Measurements from ENCODE around the gene KCNH4. TPM values are rescaled to one million over a fixed set of nuclear protein-coding genes. Genes with fewer than 3 reads are reported as not detected.

The KCNH4 gene
- polyA plus RNA-seq, 10 donors = 0.03 to 0.06 (median 0.05) TPM; not detected in 7

GRCh38 chr17:42118545-42118944, 62.4 kb downstream of the KCNH4 start:
- DNase-seq = no peak

GRCh38 chr17:42118126-42118510, 62.8 kb downstream of the KCNH4 start:
- DNase-seq = no peak

- no peak for DNase-seq
Measured at GRCh38 chr17:42117397-42118125, 63.4 kb downstream of the KCNH4 start.

GRCh38 chr17:42116705-42117396, 64.1 kb downstream of the KCNH4 start:
- DNase-seq = peak; percentile 70 to 89 (median 80)

- no peak for DNase-seq
Measured at GRCh38 chr17:42114118-42114517, 66.8 kb downstream of the KCNH4 start.

- no peak for DNase-seq
Measured at GRCh38 chr17:42113293-42114069, 67.5 kb downstream of the KCNH4 start.

- DNase-seq = peak; percentile 78 to 94 (median 88)
Measured at GRCh38 chr17:42112552-42113176, 68.3 kb downstream of the KCNH4 start, which contains the start of gene DHX58. TSS of gene DHX58 (minus strand) at chr17:42112714. CDS start at chr17:42111892, 822 bp downstream.

- peak in 1 of 3 donors; percentile 35 for DNase-seq
Measured at GRCh38 chr17:42111871-42112551, 68.9 kb downstream of the KCNH4 start.

GRCh38 chr17:42111265-42111636, 69.7 kb downstream of the KCNH4 start:
- DNase-seq = no peak

- no peak for DNase-seq
Measured at GRCh38 chr17:42110301-42111264, 70.4 kb downstream of the KCNH4 start.

- DNase-seq = no peak
Measured at GRCh38 chr17:42109086-42109485, 71.9 kb downstream of the KCNH4 start.

- DNase-seq = peak; percentile 29 to 62 (median 51)
Measured at GRCh38 chr17:42107597-42108576, 73.1 kb downstream of the KCNH4 start.

- no peak for DNase-seq
Measured at GRCh38 chr17:42107124-42107523, 73.8 kb downstream of the KCNH4 start.

Other genes starting within 250 kb of the KCNH4 start
- 10 to 100 TPM; 34.3 to 62.8 (median 41.1) TPM for gene CNP, start 214.3 kb downstream of the KCNH4 start, polyA plus RNA-seq (ENCODE audit: insufficient read length in 10 of 10)
- 100 to 1,000 TPM in 2 of 10 donors, 10 to 100 TPM in 8; 79.1 to 109 (median 91.0) TPM for gene DNAJC7, start 163.7 kb downstream of the KCNH4 start, polyA plus RNA-seq (ENCODE audit: insufficient read length in 10 of 10)
- 10 to 100 TPM; 32.9 to 50.9 (median 41.2) TPM for gene NKIRAS2, start 161.1 kb downstream of the KCNH4 start, polyA plus RNA-seq (ENCODE audit: insufficient read length in 10 of 10)
- gene C17orf113, start 130.5 kb downstream of the KCNH4 start, polyA plus RNA-seq (ENCODE audit: insufficient read length in 10 of 10) = 1 to 10 TPM in 6 of 10 donors, under 1 TPM in 4; 0.87 to 1.7 (median 1.0) TPM
- gene ZNF385C, start 82.7 kb downstream of the KCNH4 start, polyA plus RNA-seq (ENCODE audit: insufficient read length in 10 of 10) = 10 to 100 TPM in 2 of 10 donors, 1 to 10 TPM in 8; 4.3 to 16.1 (median 7.8) TPM
- gene DHX58, start 68.4 kb downstream of the KCNH4 start, polyA plus RNA-seq (ENCODE audit: insufficient read length in 10 of 10) = 1 to 10 TPM; 3.7 to 8.7 (median 5.2) TPM
- 10 to 100 TPM; 28.7 to 62.9 (median 44.1) TPM for gene KAT2A, start 59.8 kb downstream of the KCNH4 start, polyA plus RNA-seq (ENCODE audit: insufficient read length in 10 of 10)
- gene HSPB9, start 58.3 kb downstream of the KCNH4 start, polyA plus RNA-seq (ENCODE audit: insufficient read length in 10 of 10) = under 1 TPM in 9 of 10 donors, not detected in 1; 0.11 to 0.38 (median 0.21) TPM
- gene RAB5C, start 26.2 kb downstream of the KCNH4 start, polyA plus RNA-seq (ENCODE audit: insufficient read length in 10 of 10) = 10 to 100 TPM; 49.8 to 89.5 (median 63.1) TPM
- under 1 TPM in 1 of 10 donors, not detected in 9; 0.27 TPM for gene HCRT, start 4.3 kb upstream of the KCNH4 start, polyA plus RNA-seq (ENCODE audit: insufficient read length in 10 of 10)
- 10 to 100 TPM in 5 of 10 donors, 1 to 10 TPM in 5; 8.4 to 12.9 (median 10.2) TPM for gene GHDC, start 13.4 kb upstream of the KCNH4 start, polyA plus RNA-seq (ENCODE audit: insufficient read length in 10 of 10)
- gene STAT5B, start 95.2 kb upstream of the KCNH4 start, polyA plus RNA-seq (ENCODE audit: insufficient read length in 10 of 10) = 10 to 100 TPM; 30.4 to 51.6 (median 40.3) TPM
- gene STAT5A, start 107.4 kb upstream of the KCNH4 start, polyA plus RNA-seq (ENCODE audit: insufficient read length in 10 of 10) = 10 to 100 TPM; 13.5 to 19.9 (median 16.0) TPM
- 10 to 100 TPM; 40.2 to 62.7 (median 49.9) TPM for gene STAT3, start 207.3 kb upstream of the KCNH4 start, polyA plus RNA-seq (ENCODE audit: insufficient read length in 10 of 10)
- 100 to 1,000 TPM; 231 to 303 (median 258) TPM for gene CAVIN1, start 242.1 kb upstream of the KCNH4 start, polyA plus RNA-seq (ENCODE audit: insufficient read length in 10 of 10)

Data from muscle of back (tissue), 11 donors.